OCI-LY3 (cell line): ENCODE measurements around the gene AUTS2.

Experiments used
- H2AFZ ChIP-seq: fragments of 200-600, 300-600 bp; shearing (Covaris generic); 2 replicates; pipeline ENCODE4 v1.6.0; 2014; ENCODE audit warnings: antibody characterized with exemption, low read depth, low read length
- H3K27ac ChIP-seq: fragments of 200-600, 300-600 bp; sonication (generic); 2 replicates; pipeline ENCODE4 v1.5.1; 2014; ENCODE audit warnings: mild to moderate bottlenecking, low read length, moderate library complexity, mixed read lengths
- H3K27me3 ChIP-seq: fragments of 200-600, 300-600 bp; sonication (generic); 2 replicates; pipeline ENCODE4 v1.6.1; 2014; ENCODE audit warnings: low read depth, low read length, mixed read lengths
- H3K36me3 ChIP-seq: fragments of 200-600, 300-600 bp; sonication (generic); replicated peaks from 2 replicates; pipeline ENCODE3; 2014; ENCODE audit warnings: low read depth, low read length, mixed read lengths
- H3K4me1 ChIP-seq: fragments of 300-600, 200-600 bp; sonication (generic); 2 replicates; pipeline ENCODE4 v1.6.1; 2014; ENCODE audit warnings: low read length, mixed read lengths
- H3K4me2 ChIP-seq: fragments of 200-600, 300-600 bp; sonication (generic); 2 replicates; pipeline ENCODE4 v1.6.1; 2014; ENCODE audit warnings: low read length, mixed read lengths
- H3K4me3 ChIP-seq: fragments of 300-600, 200-600 bp; sonication (generic); 2 replicates; pipeline ENCODE4 v1.5.1; 2014; ENCODE audit warnings: antibody characterized with exemption, mild to moderate bottlenecking, low read length, moderate library complexity
- H3K79me2 ChIP-seq: fragments of 300-600, 200-600 bp; shearing (Covaris generic); 2 replicates; pipeline ENCODE4 v1.6.1; 2014; ENCODE audit warnings: mild to moderate bottlenecking, low read length, mixed read lengths
- H3K9ac ChIP-seq: fragments of 300-600, 200-600 bp; shearing (Covaris generic); 2 replicates; pipeline ENCODE4 v1.6.0; 2014; ENCODE audit warnings: mild to moderate bottlenecking, low read length, moderate library complexity
- H3K9me3 ChIP-seq: fragments of 200-600, 300-600 bp; shearing (Covaris generic); 2 replicates; pipeline ENCODE4 v1.6.1; 2014; ENCODE audit warnings: low read length, mixed read lengths; ENCODE audit not compliant: insufficient read depth
- H4K20me1 ChIP-seq: fragments of 200-600, 300-600 bp; sonication (generic); 2 replicates; pipeline ENCODE4 v1.6.1; 2016; ENCODE audit warnings: low read length, mixed read lengths; ENCODE audit not compliant: insufficient read depth
- CTCF ChIP-seq: fragments of 200-600, 300-600 bp; sonication (generic); IDR thresholded peaks from 2 replicates; pipeline ENCODE4 v1.5.1; 2014; ENCODE audit warnings: antibody characterized with exemption, low read length, low read depth
- EZH2phosphoT487 ChIP-seq: fragments of 200-600 bp; shearing (Covaris generic); IDR thresholded peaks from 2 replicates; pipeline ENCODE4 v1.6.1; 2018; ENCODE audit warnings: antibody characterized with exemption, mixed run types, low read depth

AUTS2 gene

GRCh38 chr7:69761290-69761922 is 163.1 kb downstream of the AUTS2 start:
- Histone ChIP-seq H3K4me2 (no peak overlapping the region), H3K36me3 (no peaks in the 10 kb centered on the region), H2AFZ (no peak overlapping the region), H3K79me2 (no peaks in the 10 kb centered on the region), H3K4me1 (no peaks in the 10 kb centered on the region; the same call in 1 of the 2 replicates), H3K4me3 (no peak overlapping the region), H3K27ac (no peak overlapping the region), H3K27me3 (no peaks in the 10 kb centered on the region), H3K9ac (no peak overlapping the region), H4K20me1 (no peaks in the 10 kb centered on the region), H3K9me3 (no peaks in the 10 kb centered on the region)
- TF ChIP-seq CTCF (no peak), EZH2phosphoT487 (no peak)

GRCh38 chr7:69762821-69763352 is 164.6 kb downstream of the AUTS2 start:
- no peaks in the 10 kb centered on the region; the same call in 1 of the 2 replicates for H3K4me1 ChIP-seq
- H3K9me3 ChIP-seq, result no peaks in the 10 kb centered on the region
- H3K36me3 ChIP-seq, result no peaks in the 10 kb centered on the region
- no peak overlapping the region for H3K9ac ChIP-seq
- TF ChIP-seq EZH2phosphoT487 (no peak), CTCF (no peak)
- no peak overlapping the region for H3K27ac ChIP-seq
- H3K4me2 ChIP-seq, result no peak overlapping the region
- H2AFZ ChIP-seq, result no peak overlapping the region
- H3K27me3 ChIP-seq, result no peaks in the 10 kb centered on the region
- no peaks in the 10 kb centered on the region for H4K20me1 ChIP-seq
- H3K79me2 ChIP-seq, result no peaks in the 10 kb centered on the region
- no peak overlapping the region for H3K4me3 ChIP-seq

- H3K9ac ChIP-seq, result no peak overlapping the region
- no peaks in the 10 kb centered on the region for H3K36me3 ChIP-seq
- no peak overlapping the region for H3K4me3 ChIP-seq
- H3K27me3 ChIP-seq, result no peaks in the 10 kb centered on the region
- no peak overlapping the region for H2AFZ ChIP-seq
- no peaks in the 10 kb centered on the region for H3K79me2 ChIP-seq
- no peaks in the 10 kb centered on the region; the same call in 1 of the 2 replicates for H3K4me1 ChIP-seq
- TF ChIP-seq CTCF (no peak), EZH2phosphoT487 (no peak)
- H3K27ac ChIP-seq, result no peak overlapping the region
- H4K20me1 ChIP-seq, result no peaks in the 10 kb centered on the region
- H3K4me2 ChIP-seq, result no peak overlapping the region
- H3K9me3 ChIP-seq, result no peaks in the 10 kb centered on the region
Measured at GRCh38 chr7:69763513-69763912, 165.2 kb downstream of the AUTS2 start.

GRCh38 chr7:69764147-69764546 is 165.9 kb downstream of the AUTS2 start:
- H3K36me3 ChIP-seq, result no peaks in the 10 kb centered on the region
- H3K4me1 ChIP-seq, result no peaks in the 10 kb centered on the region; the same call in 1 of the 2 replicates
- H3K79me2 ChIP-seq, result no peaks in the 10 kb centered on the region
- H2AFZ ChIP-seq, result no peak overlapping the region
- H3K9ac ChIP-seq, result no peak overlapping the region
- H3K27me3 ChIP-seq, result no peaks in the 10 kb centered on the region
- no peak overlapping the region for H3K4me2 ChIP-seq
- no peaks in the 10 kb centered on the region for H3K9me3 ChIP-seq
- TF ChIP-seq EZH2phosphoT487, result no peak
- H3K27ac ChIP-seq, result no peak overlapping the region
- no peaks in the 10 kb centered on the region for H4K20me1 ChIP-seq
- no peak overlapping the region for H3K4me3 ChIP-seq
